Renal cortical epithelial cell (primary cell): ENCODE data around the gene ADGRB2. TPM values are rescaled to one million over a fixed set of nuclear protein-coding genes. Genes with fewer than 3 reads are reported as not detected.

Source experiments
- DNase-seq: peaks from one replicate; pipeline ENCODE4 v3.0.0-alpha.2; 2011; ENCODE audit warnings: low read depth
- total RNA-seq: library from RNA; depleted of rRNA; stranded (reverse); fragments of >200 nt; gene quantifications from 2 replicates; pipeline ENCODE4 v1.2.3, GENCODE V29; 2014

Gene ADGRB2
- total RNA-seq, 1 donor from 2014 or later = 8.0 TPM

DNA sequence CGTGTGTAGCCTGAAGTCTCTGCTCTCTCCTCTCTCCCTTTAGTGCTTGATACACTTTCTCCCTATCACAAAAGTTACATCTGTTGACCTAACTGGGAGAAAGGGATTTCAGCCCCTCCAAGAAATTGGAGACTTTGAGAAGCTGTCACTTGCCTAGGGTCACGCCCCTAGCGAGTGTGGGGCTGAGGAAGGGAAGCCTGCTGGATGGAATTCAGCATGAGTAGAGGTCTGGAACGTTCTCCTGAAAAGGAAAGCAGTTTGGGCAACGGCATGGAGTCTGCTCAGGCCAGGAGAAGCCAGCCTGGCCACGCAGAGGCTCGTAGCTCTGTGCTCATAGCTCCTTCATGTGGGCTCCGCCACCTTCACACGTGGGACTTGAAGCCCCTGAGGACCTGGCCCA lies 82.7 kb downstream of the ADGRB2 start:
- DNase-seq = no peak

DNA sequence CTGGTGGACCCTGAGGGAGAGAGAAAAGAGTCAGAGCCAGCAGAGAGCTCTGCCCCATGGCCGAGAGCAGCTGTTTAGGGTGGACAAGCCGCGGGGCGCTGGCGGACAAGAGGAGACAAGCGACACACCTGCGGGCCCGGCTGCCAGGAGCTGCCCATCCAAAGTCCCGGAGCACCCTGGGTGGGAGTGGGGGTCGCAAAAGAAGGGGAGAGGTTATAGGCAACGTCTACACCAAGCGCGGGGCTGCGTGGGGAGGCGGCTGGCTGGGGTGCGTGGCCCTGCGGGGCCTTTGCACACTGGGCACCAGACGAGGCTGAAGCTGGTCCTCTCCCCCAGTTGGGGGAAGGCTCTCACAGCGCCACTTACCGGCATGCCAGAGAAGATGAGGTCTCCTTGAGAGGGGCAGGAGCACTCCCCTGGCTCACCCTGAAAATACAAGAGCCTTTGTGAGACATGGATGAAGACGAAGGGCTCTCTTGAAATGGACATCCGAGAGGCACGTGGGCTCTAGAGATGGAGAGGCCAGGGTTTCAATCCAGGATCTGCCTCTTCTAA lies 84.4 kb downstream of the ADGRB2 start:
- DNase-seq = no peak

DNA sequence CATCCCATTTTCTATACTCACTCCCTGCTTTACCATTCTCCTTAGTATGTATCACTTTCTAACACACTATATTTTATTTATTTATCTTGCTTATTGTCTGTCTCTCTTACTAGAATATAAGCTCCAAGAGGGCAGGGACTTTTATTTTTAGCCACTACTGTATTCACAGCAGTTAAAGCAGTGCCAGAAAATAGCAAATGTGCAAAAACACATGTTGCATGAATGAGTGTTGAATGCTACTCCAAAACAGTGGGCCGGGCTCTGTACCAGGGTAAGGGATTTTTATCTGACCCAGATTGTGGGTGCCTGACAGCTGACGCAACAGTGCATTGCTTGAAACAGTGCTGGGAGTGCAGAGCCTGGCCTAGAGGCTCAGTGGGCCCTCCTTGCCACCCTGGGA lies 85.0 kb downstream of the ADGRB2 start:
- no peak for DNase-seq

DNA sequence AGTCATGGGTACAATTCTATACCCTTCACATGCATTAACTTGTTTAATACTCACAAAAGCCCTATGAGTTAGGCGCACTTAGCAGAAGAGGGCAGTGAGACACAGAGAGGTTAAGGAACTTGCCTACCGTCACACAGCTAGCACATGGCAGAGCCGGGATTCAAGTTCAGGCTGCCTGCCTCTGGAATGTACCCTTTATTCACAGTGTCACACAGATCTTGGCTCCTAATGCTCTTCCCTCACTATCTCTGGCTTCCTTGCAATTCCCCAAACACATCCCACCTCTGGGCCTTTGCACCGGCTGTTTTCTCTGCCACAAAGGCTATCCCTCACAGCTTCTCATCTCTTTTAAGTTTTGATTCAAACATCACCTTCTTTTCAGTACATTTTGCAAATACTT lies 85.5 kb downstream of the ADGRB2 start:
- DNase-seq = no peak

DNA sequence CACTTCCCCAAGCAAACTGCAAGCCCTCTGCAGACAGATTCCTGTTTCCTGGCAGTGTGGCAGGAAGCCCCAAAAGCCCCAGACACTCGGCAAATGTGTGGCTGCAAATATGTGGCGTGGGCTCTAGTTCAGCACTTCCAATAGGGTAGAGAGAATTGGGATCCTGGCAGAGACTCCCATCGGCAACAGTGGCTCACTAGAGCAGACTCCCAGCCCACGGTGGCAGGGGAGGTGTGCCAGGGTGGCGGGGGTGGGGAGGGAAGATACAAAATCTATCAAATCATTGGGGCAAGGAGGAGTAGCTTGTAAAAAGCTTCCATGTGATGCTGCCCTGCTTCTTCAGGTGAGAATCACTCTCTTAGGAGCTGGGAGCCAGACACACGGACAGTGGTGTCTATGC lies 86.2 kb downstream of the ADGRB2 start:
- no peak for DNase-seq

DNA sequence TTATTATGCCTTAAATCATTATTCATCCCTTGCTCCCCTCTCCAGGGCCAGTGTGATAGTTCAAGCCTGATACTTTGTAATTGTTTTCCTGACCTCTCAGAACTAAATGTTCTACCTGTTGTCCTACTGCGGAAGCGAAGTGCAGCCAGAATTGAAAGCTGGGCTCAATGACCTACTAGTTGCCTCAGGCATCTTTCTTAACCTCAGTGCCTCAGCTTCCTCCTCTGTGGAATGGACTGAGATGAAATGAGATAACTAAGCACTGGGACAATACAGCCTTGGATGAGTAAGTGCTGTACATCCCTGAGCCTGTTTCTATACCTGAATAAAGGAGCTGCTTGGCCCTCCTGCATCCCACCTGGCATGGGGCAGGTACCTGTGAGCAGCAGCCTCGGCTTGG lies 86.7 kb downstream of the ADGRB2 start:
- no peak for DNase-seq

Other genes starting within 250 kb of the ADGRB2 start
- 168 and 349 TPM in 2 replicates for gene TINAGL1, start 187.8 kb downstream of the ADGRB2 start, total RNA-seq
- not detected in 2 replicates for gene HCRTR1, start 146.7 kb downstream of the ADGRB2 start, total RNA-seq
- 80.4 and 121 TPM in 2 replicates for gene PEF1, start 119.5 kb downstream of the ADGRB2 start, total RNA-seq
- gene COL16A1, start 60.3 kb downstream of the ADGRB2 start, total RNA-seq = 14.5 and 14.8 TPM in 2 replicates
- gene SPOCD1, start 51.7 kb upstream of the ADGRB2 start, total RNA-seq = 5.0 and 8.0 TPM in 2 replicates
- gene PTP4A2, start 174.0 kb upstream of the ADGRB2 start, total RNA-seq = 206 and 356 TPM in 2 replicates
- gene KHDRBS1, start 249.5 kb upstream of the ADGRB2 start, total RNA-seq = 49.0 and 118 TPM in 2 replicates